Skeletal muscle tissue (tissue), 2 donors: ENCODE data around the gene PRKAB1. TPM values are rescaled to one million over a fixed set of nuclear protein-coding genes. Genes with fewer than 3 reads are reported as not detected.

Experiments
- small RNA-seq: library from RNA; depleted of rRNA; stranded (forward); fragments of <200 nt; gene quantifications from one replicate; pipeline ENCODE3, GENCODE V24; 2014
- total RNA-seq: library from RNA; depleted of rRNA; stranded (reverse); fragments of >200 nt; gene quantifications from one replicate; pipeline ENCODE4 v1.2.3, GENCODE V29; 2014

PRKAB1 gene
- total RNA-seq, 1 donor from 2014 or later: 12.5 TPM

Small RNA genes lying within 50 kb of the gene (small RNA-seq; reads per million reads assigned to genes)
- not detected for gene RN7SKP197

Other genes with a start within 250 kb of the PRKAB1 start
- 1.0 TPM for gene TMEM233, start 74.4 kb upstream of the PRKAB1 start, total RNA-seq
- gene CIT, start 209.2 kb downstream of the PRKAB1 start, total RNA-seq: 6.8 TPM